HepG2 (cell line): Measurements from ENCODE around the gene AMBRA1. TPM values are rescaled to one million over a fixed set of nuclear protein-coding genes. Genes with fewer than 3 reads are reported as not detected.

ENCODE experiments used
- ATAC-seq: fragments of 200-7000 bp; cut with Tn5 transposase; 3 replicates; pipeline ENCODE4 v1.9.1; 2020; ENCODE audit warnings: mild to moderate bottlenecking, moderate library complexity
- BruUV-seq: library from RNA; stranded (reverse); fragments of 400-500 nt; replicated peaks from 2 replicates; lab custom pipeline; 2021; lab: Mats Ljungman, UMichigan
- CTCF ChIA-PET: fragments of 300-600 bp; formaldehyde crosslinking; extraction: SDS; loops from one replicate; lab custom pipeline; 2021; ENCODE audit warnings: low total read pairs, inconsistent platforms, low intra/inter-chr PET ratio; lab: Yijun Ruan, JAX
- POLR2A ChIA-PET: fragments of 350-600 bp; sonication (Branson Sonifier 250); formaldehyde crosslinking; loops from one replicate; lab custom pipeline; 2020; ENCODE audit warnings: antibody characterized with exemption, inconsistent platforms; lab: Yijun Ruan, JAX
- DNase-seq: peaks from one replicate; pipeline ENCODE4 v3.0.0-alpha.2; 2015; ENCODE audit warnings: low spot score
- FAIRE-seq: peaks from 3 replicates; lab custom pipeline; 2011; peaks lifted over from hg19 to GRCh38; lab: Jason Lieb, UNC
- H2AFZ ChIP-seq: one replicate; pipeline ENCODE4 v1.6.1; 2011; ENCODE audit warnings: low read length, inconsistent platforms
- H3K27ac ChIP-seq: fragments of 300-600 bp; 3 replicates; pipeline ENCODE4 v1.8.0; 2011; ENCODE audit warnings: mixed run types, mild to moderate bottlenecking, mixed read lengths, low read length, inconsistent platforms; ENCODE audit not compliant: insufficient read depth; ENCODE audit errors: extremely low read length
- H3K27me3 ChIP-seq, 2 experiments: fragments of 200-600 bp in 1 of 2; 2 replicates in 1 of 2; 3 replicates in 1 of 2; pipeline versions ENCODE4 v1.6.0 to v1.8.0; 2011; ENCODE audit warnings: low read length in 2 of 2, mild to moderate bottlenecking in 2 of 2, moderate library complexity in 2 of 2, inconsistent platforms in 1 of 2; ENCODE audit not compliant: insufficient read depth in 2 of 2, control insufficient read depth in 1 of 2
- H3K36me3 ChIP-seq, 2 experiments: fragments of 200-600 bp in 1 of 2; replicated peaks in 1 of 2; 2 replicates in 1 of 2; 3 replicates in 1 of 2; pipeline versions ENCODE4 v1.5.1 to v1.8.0; 2011; ENCODE audit warnings: low read length in 2 of 2, inconsistent platforms in 1 of 2; ENCODE audit not compliant: insufficient read depth in 2 of 2, control insufficient read depth in 1 of 2
- H3K4me1 ChIP-seq: 2 replicates; pipeline ENCODE4 v1.5.1; 2012; ENCODE audit warnings: low read length, inconsistent platforms; ENCODE audit not compliant: insufficient read depth
- H3K4me2 ChIP-seq: 2 replicates; pipeline ENCODE4 v1.6.0; 2011; ENCODE audit warnings: low read depth, low read length, inconsistent platforms
- H3K4me3 ChIP-seq, 3 experiments: fragments of 200-600 bp in 1 of 3; sonication (generic), shearing (Covaris generic) in 1 of 3; replicated peaks in 1 of 3; 2 replicates each; pipeline ENCODE4 v1.5.1; 2011 to 2016; ENCODE audit warnings: low read length in 3 of 3, inconsistent platforms in 2 of 3, low read depth in 2 of 3, mild to moderate bottlenecking in 2 of 3, control low read depth in 1 of 3, mixed read lengths in 1 of 3; ENCODE audit not compliant: insufficient read depth in 1 of 3
- H3K79me2 ChIP-seq: one replicate; pipeline ENCODE4 v1.6.1; 2011; ENCODE audit warnings: low read length, inconsistent platforms; ENCODE audit not compliant: insufficient read depth
- H3K9ac ChIP-seq: 2 replicates; pipeline ENCODE4 v1.6.0; 2011; ENCODE audit warnings: mild to moderate bottlenecking, low read depth, low read length, inconsistent platforms; ENCODE audit not compliant: insufficient read depth
- H3K9me3 ChIP-seq: 2 replicates; pipeline ENCODE4 v1.5.1; 2012; ENCODE audit warnings: mild to moderate bottlenecking, low read length
- H4K20me1 ChIP-seq: 2 replicates; pipeline ENCODE4 v1.6.0; 2011; ENCODE audit warnings: inconsistent platforms, mild to moderate bottlenecking, low read length, moderate library complexity; ENCODE audit not compliant: insufficient read depth
- ARNT2 ChIP-seq: sonication (generic); formaldehyde crosslinking; IDR thresholded peaks from 2 replicates; pipeline ENCODE4 v1.8.0; 2022; ENCODE audit warnings: mild to moderate bottlenecking, low read depth, missing genetic modification reagents, moderate library complexity
- NR0B2 ChIP-seq: sonication (generic); formaldehyde crosslinking; IDR thresholded peaks from 2 replicates; pipeline ENCODE4 v1.4.0; 2020; ENCODE audit warnings: mild to moderate bottlenecking, missing genetic modification reagents
- SNRNP70 ChIP-seq: fragments of 200-400 bp; formaldehyde crosslinking; IDR thresholded peaks from 2 replicates; pipeline ENCODE4 v1.6.1; 2017; ENCODE audit warnings: mild to moderate bottlenecking, low read depth, low read length, moderate library complexity
- SRY ChIP-seq: sonication (generic); formaldehyde crosslinking; IDR thresholded peaks from 2 replicates; pipeline ENCODE4 v1.8.0; 2022; ENCODE audit warnings: mild to moderate bottlenecking, missing genetic modification reagents
- TFE3 ChIP-seq: IDR thresholded peaks from 2 replicates; pipeline ENCODE4 v1.6.1; 2016
- XRCC5 ChIP-seq: fragments of 200-400 bp; formaldehyde crosslinking; optimal IDR thresholded peaks from 2 replicates; pipeline ENCODE3; 2017; ENCODE audit warnings: mild to moderate bottlenecking, low read length
- YY1 ChIP-seq: IDR thresholded peaks from 2 replicates; pipeline ENCODE4 v1.6.1; 2011; ENCODE audit warnings: low read length, low read depth, moderate library complexity, mild to moderate bottlenecking; ENCODE audit not compliant: insufficient read depth, insufficient replicate concordance
- ZBTB43 ChIP-seq: sonication (generic); formaldehyde crosslinking; conservative IDR thresholded peaks from 2 replicates; pipeline ENCODE4 v1.4.0; 2020; ENCODE audit warnings: missing genetic modification reagents
- ZNF331 ChIP-seq: sonication (generic); formaldehyde crosslinking; IDR thresholded peaks from 2 replicates; pipeline ENCODE4 v1.4.0; 2020; ENCODE audit warnings: missing genetic modification reagents
- ZNF407 ChIP-seq: sonication (generic); formaldehyde crosslinking; IDR thresholded peaks from one replicate; pipeline ENCODE4 v1.5.1; 2020; ENCODE audit warnings: mild to moderate bottlenecking, missing genetic modification reagents; ENCODE audit errors: not compliant biosample characterization
- ZNF549 ChIP-seq: sonication (generic); formaldehyde crosslinking; IDR thresholded peaks from 2 replicates; pipeline ENCODE4 v1.5.0; 2020; ENCODE audit warnings: missing genetic modification reagents
- WGBS: methylation state at CpG from one replicate; pipeline ENCODE4 v1.1.6; 2017; ENCODE audit warnings: low lambda C conversion rate; 5-methylcytosine and 5-hydroxymethylcytosine counted together
- in situ Hi-C: cut with HindIII; loops from 2 replicates; pipeline ENCODE4 v1.10.0; 2017; ENCODE audit warnings: low pct_unique_long_range_greater_than_20kb; ENCODE audit not compliant: extremely low pct_ligation_motif_present
- intact Hi-C: fragments of 100-400 bp; cut with micrococcal nuclease; formaldehyde crosslinking; loops from one replicate; pipeline ENCODE4 v1.10.0; 2022; ENCODE audit not compliant: unreplicated experiment
- polyA plus RNA-seq, 8 experiments: library from polyadenylated mRNA; depleted of rRNA in 3 of 8; stranded (reverse) in 7 of 8; unstranded in 1 of 8; fragments of >200 nt; fragmentation: Illumina TruSeq in 4 of 8; extraction: Trizol in 4 of 8; gene quantifications; 2 replicates each; pipeline versions ENCODE4 v1.2.1 to v1.2.3, GENCODE V29; 2011 to 2016; ENCODE audit warnings: low read depth in 4 of 8, missing spikeins in 1 of 8, mixed read lengths in 1 of 8; ENCODE audit not compliant: insufficient read depth in 1 of 8
- total RNA-seq, 5 experiments: library from RNA; depleted of rRNA; stranded (reverse); fragments of >200 nt; fragmentation: Illumina TruSeq; extraction: Trizol; gene quantifications; 2 replicates each; pipeline ENCODE4 v1.2.3, GENCODE V29; 2016; ENCODE audit warnings: low read depth in 1 of 5

Gene AMBRA1
- total and polyA plus RNA-seq, 2 of the 13 experiments (the other 11 are each of a cell fraction or from before 2014, with no cell fraction given) = 15.7 to 26.0 TPM

GRCh38 chr11:46382646-46383403 lies 211.0 kb downstream of the AMBRA1 start:
- peak; percentile 44 for FAIRE-seq
- CTCF ChIA-PET = no interaction called here
- DNase-seq = peak; percentile 57
- intact Hi-C loops = no loop called here
- POLR2A ChIA-PET = interaction anchor here (0.7 to 1.2 kb wide), 3 partner anchors 9 to 171 kb away, joined by 3 to 9 read pairs (median 4); partner anchors contain the start of gene CHRM4
- no peak overlapping the region for H3K27ac ChIP-seq
- in situ Hi-C loops = no loop called here
- H3K79me2 ChIP-seq = peaks cover 4% of the 10 kb centered on the region
- no peaks in the 10 kb centered on the region for H3K9me3 ChIP-seq
- peak overlapping the region; percentile 86 for H3K4me2 ChIP-seq
- ATAC-seq = no peak
- no TSS peak for BruUV-seq
- peaks cover 0 to 6% of the 10 kb centered on the region in 2 experiments; a peak in 2 of 5 replicates for H3K27me3 ChIP-seq
- peaks cover 8% of the 10 kb centered on the region for H4K20me1 ChIP-seq
- no peak overlapping the region for H2AFZ ChIP-seq
- H3K36me3 ChIP-seq = 0 out of 5 replicates have a peak, but pooled peaks cover 0 to 1% of the 10 kb centered on the region in 2 experiments
- peak overlapping the region; percentile 66 for H3K9ac ChIP-seq
- 42% methylated on average over 13 of the region's 18 CpGs for WGBS
- H3K4me1 ChIP-seq = peaks cover 49% of the 10 kb centered on the region
- peak overlapping the region; percentile 77 to 92 (median 85) for H3K4me3 ChIP-seq
- TF ChIP-seq XRCC5 (peak; percentile 61), ZNF549 (CRISPR knock-in tag) (no peak), ARNT2 (no peak), ZNF331 (0 out of 2 replicates have a peak, but pooled peaks have one; percentile 6), SRY (0 out of 2 replicates have a peak, but pooled peaks have one; percentile 60), ZNF407 (CRISPR knock-in tag) (no peak), ZBTB43 (CRISPR knock-in tag) (no peak), YY1 (peak; percentile 75), NR0B2 (CRISPR knock-in tag) (no peak), TFE3 (CRISPR knock-in tag) (peak; percentile 51; the same call in 1 of the 2 replicates), SNRNP70 (no peak)
